HFFc6 (cell line): ENCODE results near the gene OTOA. TPM values are rescaled to one million over a fixed set of nuclear protein-coding genes. Genes with fewer than 3 reads are reported as not detected.

Experiments used
- DNase-seq: peaks from one replicate; pipeline ENCODE4 v3.0.0-alpha.2; 2018
- H3K27ac Mint-ChIP-seq: 2 replicates; pipeline ENCODE4 v1.8.0; 2020; ENCODE audit warnings: mild to moderate bottlenecking, mixed read lengths
- H3K27me3 Mint-ChIP-seq: 2 replicates; pipeline ENCODE4 v1.8.0; 2021; ENCODE audit warnings: mild to moderate bottlenecking, moderate library complexity, mixed read lengths; ENCODE audit not compliant: insufficient read depth
- H3K36me3 Mint-ChIP-seq: 2 replicates; pipeline ENCODE4 v1.8.0; 2021; ENCODE audit warnings: low read depth, mixed read lengths
- H3K4me1 Mint-ChIP-seq: 2 replicates; pipeline ENCODE4 v1.8.0; 2020; ENCODE audit warnings: low read depth, mixed read lengths
- H3K4me3 Mint-ChIP-seq: 2 replicates; pipeline ENCODE4 v1.8.0; 2020; ENCODE audit warnings: mild to moderate bottlenecking, moderate library complexity, mixed read lengths
- H3K9me3 Mint-ChIP-seq: 2 replicates; pipeline ENCODE4 v1.8.0; 2020; ENCODE audit warnings: mild to moderate bottlenecking, mixed read lengths
- total RNA-seq, 6 experiments: library from RNA; stranded (reverse); fragmentation: NEBNext Ultra II Directional; extraction: Animal tissue kit (Norgen Biotek cat#: 25700); gene quantifications; 2 replicates in 1 of 6; 3 replicates in 5 of 6; pipeline ENCODE4 v1.2.3, GENCODE V29; 2021
- TF ChIP-seq, protein P1 (sequence below): fragments of 200-600 bp; sonication (generic); IDR thresholded peaks from 2 replicates; pipeline ENCODE4 v1.5.0; 2021; ENCODE audit warnings: antibody characterized with exemption, mild to moderate bottlenecking

Gene OTOA
- total RNA-seq, 6 experiments from 2014 or later, result not detected

DNA sequence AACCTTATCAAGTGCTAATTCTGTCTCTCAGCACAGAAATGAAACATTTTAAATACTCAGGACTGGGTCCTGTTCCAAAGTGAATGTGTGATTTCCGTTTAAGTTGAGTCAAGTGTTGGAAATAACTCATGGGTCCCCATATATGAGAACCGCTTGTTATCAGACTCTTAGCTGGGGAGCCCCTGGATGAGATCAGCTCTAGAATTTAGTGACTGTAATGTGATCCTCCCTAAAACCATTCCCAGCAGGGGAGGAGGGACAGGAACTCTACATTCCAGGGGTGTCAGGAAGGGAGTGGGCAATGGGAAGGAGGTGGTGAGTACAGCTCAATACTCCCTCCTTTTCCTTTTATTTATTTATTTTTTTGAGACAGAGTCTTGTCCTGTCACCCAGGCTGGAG is 37.5 kb downstream of the OTOA start:
- H3K4me1 Mint-ChIP-seq, result no peaks in the 10 kb centered on the region
- H3K36me3 Mint-ChIP-seq, result no peaks in the 10 kb centered on the region
- H3K9me3 Mint-ChIP-seq, result no peaks in the 10 kb centered on the region
- H3K27ac Mint-ChIP-seq, result no peak overlapping the region
- no peak for DNase-seq
- TF ChIP-seq, protein P1, sequence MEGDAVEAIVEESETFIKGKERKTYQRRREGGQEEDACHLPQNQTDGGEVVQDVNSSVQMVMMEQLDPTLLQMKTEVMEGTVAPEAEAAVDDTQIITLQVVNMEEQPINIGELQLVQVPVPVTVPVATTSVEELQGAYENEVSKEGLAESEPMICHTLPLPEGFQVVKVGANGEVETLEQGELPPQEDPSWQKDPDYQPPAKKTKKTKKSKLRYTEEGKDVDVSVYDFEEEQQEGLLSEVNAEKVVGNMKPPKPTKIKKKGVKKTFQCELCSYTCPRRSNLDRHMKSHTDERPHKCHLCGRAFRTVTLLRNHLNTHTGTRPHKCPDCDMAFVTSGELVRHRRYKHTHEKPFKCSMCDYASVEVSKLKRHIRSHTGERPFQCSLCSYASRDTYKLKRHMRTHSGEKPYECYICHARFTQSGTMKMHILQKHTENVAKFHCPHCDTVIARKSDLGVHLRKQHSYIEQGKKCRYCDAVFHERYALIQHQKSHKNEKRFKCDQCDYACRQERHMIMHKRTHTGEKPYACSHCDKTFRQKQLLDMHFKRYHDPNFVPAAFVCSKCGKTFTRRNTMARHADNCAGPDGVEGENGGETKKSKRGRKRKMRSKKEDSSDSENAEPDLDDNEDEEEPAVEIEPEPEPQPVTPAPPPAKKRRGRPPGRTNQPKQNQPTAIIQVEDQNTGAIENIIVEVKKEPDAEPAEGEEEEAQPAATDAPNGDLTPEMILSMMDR, result no peak
- H3K27me3 Mint-ChIP-seq, result peaks cover 20% of the 10 kb centered on the region; the same call in 1 of the 2 replicates
- no peak overlapping the region for H3K4me3 Mint-ChIP-seq

DNA sequence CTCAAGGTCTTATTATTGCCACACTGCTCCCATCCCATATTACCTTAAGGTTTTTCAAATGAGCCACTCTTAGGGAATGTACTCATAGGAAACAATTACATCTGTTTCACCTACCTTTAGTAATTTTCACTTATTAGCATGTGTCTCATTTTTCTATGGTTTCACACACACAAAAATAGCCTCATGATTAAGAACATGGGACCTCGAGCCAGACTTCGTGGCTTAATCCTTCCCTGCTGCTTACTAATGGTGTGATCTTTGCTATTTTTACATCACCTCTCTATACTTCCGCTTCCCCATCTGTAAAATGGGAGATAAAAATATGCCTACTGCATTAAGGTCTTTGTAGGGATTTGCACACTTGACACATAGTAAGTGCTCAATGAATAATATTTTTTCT is 38.5 kb downstream of the OTOA start:
- no peak for DNase-seq
- Mint-ChIP-seq H3K9me3 (no peaks in the 10 kb centered on the region), H3K4me1 (no peaks in the 10 kb centered on the region), H3K36me3 (no peaks in the 10 kb centered on the region), H3K27ac (no peak overlapping the region), H3K4me3 (no peak overlapping the region), H3K27me3 (peaks cover 18% of the 10 kb centered on the region; the same call in 1 of the 2 replicates)
- TF ChIP-seq, protein P1, result no peak

DNA sequence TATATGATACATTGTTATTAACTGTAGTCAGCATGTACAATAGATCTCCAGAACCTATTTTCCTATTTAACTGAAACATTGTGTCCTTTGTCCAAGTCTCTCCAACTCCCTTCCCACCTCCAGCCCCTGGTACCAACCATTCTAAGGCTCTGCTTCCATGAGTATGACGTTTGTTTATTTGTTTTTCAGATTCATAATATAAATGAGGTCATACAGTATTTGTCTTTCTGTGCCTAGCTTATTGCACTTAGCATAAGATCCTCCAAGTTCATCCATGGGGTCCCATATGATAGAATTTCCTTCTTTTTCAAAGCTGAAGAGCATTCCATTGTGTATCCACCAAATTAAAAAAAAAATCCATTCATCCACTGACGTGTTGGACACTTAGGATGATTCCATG is 39.4 kb downstream of the OTOA start:
- DNase-seq, result no peak
- H3K36me3 Mint-ChIP-seq, result no peaks in the 10 kb centered on the region
- H3K4me3 Mint-ChIP-seq, result no peak overlapping the region
- H3K27me3 Mint-ChIP-seq, result peaks cover 15% of the 10 kb centered on the region; the same call in 1 of the 2 replicates
- TF ChIP-seq, protein P1, result no peak
- no peaks in the 10 kb centered on the region for H3K9me3 Mint-ChIP-seq
- no peak overlapping the region for H3K27ac Mint-ChIP-seq
- no peaks in the 10 kb centered on the region for H3K4me1 Mint-ChIP-seq

DNA sequence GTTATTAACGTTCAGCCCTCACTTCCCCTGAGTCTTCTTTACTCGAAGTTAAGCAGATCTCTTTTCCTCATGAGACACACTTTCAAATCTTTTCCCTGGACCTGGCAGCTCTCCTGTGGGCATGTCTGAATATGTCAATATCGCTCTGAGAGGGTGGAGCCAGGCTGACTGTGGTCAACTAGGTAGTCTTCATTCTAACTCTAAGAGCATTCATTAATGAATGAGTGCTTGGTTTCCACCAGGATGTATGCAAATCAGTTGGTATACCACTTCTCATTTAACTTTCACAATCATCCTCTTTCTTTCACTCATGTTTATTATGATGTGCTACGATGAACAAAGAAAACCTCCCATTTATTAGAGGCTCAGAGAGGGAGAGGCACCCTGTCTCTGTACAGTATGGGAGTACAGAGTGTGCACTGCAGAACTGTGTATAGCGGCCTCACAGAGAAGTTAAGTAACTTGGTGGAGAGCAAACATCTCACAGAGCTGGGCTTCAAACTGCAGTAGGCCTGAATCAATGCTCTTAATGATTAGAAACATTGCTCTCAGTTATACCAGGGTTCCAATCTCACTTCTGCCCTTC is 39.9 kb downstream of the OTOA start:
- no peak overlapping the region for H3K27ac Mint-ChIP-seq
- no peaks in the 10 kb centered on the region for H3K4me1 Mint-ChIP-seq
- TF ChIP-seq, protein P1, result no peak
- H3K36me3 Mint-ChIP-seq, result no peaks in the 10 kb centered on the region
- H3K9me3 Mint-ChIP-seq, result no peaks in the 10 kb centered on the region
- no peak for DNase-seq
- H3K4me3 Mint-ChIP-seq, result no peak overlapping the region
- peaks cover 15% of the 10 kb centered on the region; the same call in 1 of the 2 replicates for H3K27me3 Mint-ChIP-seq

DNA sequence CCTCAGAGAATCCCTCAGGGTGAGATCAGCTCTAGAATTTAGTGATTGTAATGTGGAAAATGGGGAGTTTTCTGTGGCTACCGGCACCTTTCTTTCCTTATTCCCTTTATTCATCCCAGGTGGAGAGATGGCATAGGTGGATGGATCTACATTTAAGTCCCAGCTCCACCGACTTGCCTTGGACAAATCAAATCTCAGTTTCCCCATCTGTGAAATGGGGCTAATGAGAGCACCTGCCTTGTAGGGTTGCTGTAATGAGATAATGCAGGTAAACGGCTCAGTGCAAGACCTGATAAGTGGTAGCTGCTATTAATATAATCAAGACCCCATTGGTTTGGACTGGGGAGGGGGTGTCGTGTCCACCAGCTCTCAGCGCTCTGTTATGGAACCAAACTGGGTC is 40.5 kb downstream of the OTOA start:
- TF ChIP-seq, protein P1, result no peak
- H3K27ac Mint-ChIP-seq, result no peak overlapping the region
- no peaks in the 10 kb centered on the region for H3K9me3 Mint-ChIP-seq
- no peaks in the 10 kb centered on the region for H3K36me3 Mint-ChIP-seq
- peaks cover 15% of the 10 kb centered on the region; the same call in 1 of the 2 replicates for H3K27me3 Mint-ChIP-seq
- H3K4me1 Mint-ChIP-seq, result no peaks in the 10 kb centered on the region
- no peak overlapping the region for H3K4me3 Mint-ChIP-seq
- no peak for DNase-seq
